GM23338 (cell line): ENCODE measurements around the gene RHOBTB3. TPM values are rescaled to one million over a fixed set of nuclear protein-coding genes. Genes with fewer than 3 reads are reported as not detected.

Source experiments
- ATAC-seq: fragments of 200-7000 bp; cut with Tn5 transposase; 3 replicates; pipeline ENCODE4 v1.9.1; 2020
- DNase-seq: peaks from one replicate; pipeline ENCODE4 v3.0.0-alpha.2; 2015; ENCODE audit warnings: low spot score
- H2AFZ ChIP-seq: fragments of 200-600 bp; sonication (generic); 2 replicates; pipeline ENCODE4 v1.8.0; 2016; ENCODE audit warnings: antibody characterized with exemption, mild to moderate bottlenecking, moderate library complexity
- H3F3A ChIP-seq: fragments of 200-600 bp; sonication (generic); replicated peaks from 2 replicates; pipeline ENCODE4 v1.8.0; 2017; ENCODE audit warnings: antibody characterized with exemption, mixed run types, low read depth
- H3K27ac ChIP-seq: fragments of 200-600 bp; sonication (generic); 2 replicates; pipeline ENCODE4 v1.6.1; 2016; ENCODE audit warnings: low read depth
- H3K27me3 ChIP-seq: fragments of 200-600 bp; sonication (generic); 2 replicates; pipeline ENCODE4 v1.8.0; 2016; ENCODE audit warnings: mild to moderate bottlenecking, mixed run types, moderate library complexity; ENCODE audit not compliant: insufficient read depth
- H3K36me3 ChIP-seq: fragments of 200-600 bp; sonication (generic); 2 replicates; pipeline ENCODE4 v1.8.0; 2016; ENCODE audit warnings: mild to moderate bottlenecking; ENCODE audit not compliant: insufficient read depth
- H3K4me1 ChIP-seq: fragments of 200-600 bp; sonication (generic); 2 replicates; pipeline ENCODE4 v1.8.0; 2016; ENCODE audit warnings: mild to moderate bottlenecking, moderate library complexity; ENCODE audit not compliant: insufficient read depth
- H3K4me2 ChIP-seq: fragments of 200-600 bp; sonication (generic); 2 replicates; pipeline ENCODE4 v1.7.1; 2017; ENCODE audit warnings: mixed run types
- H3K4me3 ChIP-seq: fragments of 200-600 bp; sonication (generic); 2 replicates; pipeline ENCODE4 v1.6.1; 2016; ENCODE audit warnings: mixed run types
- H3K79me2 ChIP-seq: fragments of 200-600 bp; sonication (generic); replicated peaks from 2 replicates; pipeline ENCODE4 v1.8.0; 2017; ENCODE audit warnings: mild to moderate bottlenecking; ENCODE audit not compliant: insufficient read depth
- H3K9me2 ChIP-seq: fragments of 200-600 bp; sonication (generic); 2 replicates; pipeline ENCODE4 v1.8.0; 2017; ENCODE audit not compliant: insufficient read depth
- H4K20me1 ChIP-seq: fragments of 200-600 bp; sonication (generic); replicated peaks from 2 replicates; pipeline ENCODE4 v1.8.0; 2017; ENCODE audit warnings: mild to moderate bottlenecking; ENCODE audit not compliant: insufficient read depth
- H3K27ac Mint-ChIP-seq: 2 replicates; pipeline ENCODE4 v1.8.0; 2020; ENCODE audit warnings: inconsistent platforms, mild to moderate bottlenecking, moderate library complexity, mixed read lengths
- H3K27me3 Mint-ChIP-seq: 3 replicates; pipeline ENCODE4 v1.8.0; 2022; ENCODE audit warnings: low read depth, mild to moderate bottlenecking, moderate library complexity, mixed read lengths, inconsistent platforms; ENCODE audit not compliant: insufficient read depth, poor library complexity
- H3K36me3 Mint-ChIP-seq: 3 replicates; pipeline ENCODE4 v1.8.0; 2021; ENCODE audit warnings: low read depth, mild to moderate bottlenecking, inconsistent platforms, moderate library complexity, mixed read lengths
- H3K4me1 Mint-ChIP-seq: 3 replicates; pipeline ENCODE4 v1.8.0; 2020; ENCODE audit warnings: mild to moderate bottlenecking, inconsistent platforms, mixed read lengths
- H3K4me3 Mint-ChIP-seq: 3 replicates; pipeline ENCODE4 v1.8.0; 2021; ENCODE audit warnings: moderate library complexity, mild to moderate bottlenecking, inconsistent platforms, mixed read lengths
- H3K9me3 Mint-ChIP-seq: 3 replicates; pipeline ENCODE4 v1.8.0; 2020; ENCODE audit warnings: moderate library complexity, mild to moderate bottlenecking, inconsistent platforms, mixed read lengths
- CREB1 ChIP-seq: fragments of 250-450 bp; sonication (Bioruptor Pico); IDR thresholded peaks from 2 replicates; pipeline ENCODE4 v1.5.0; 2020; ENCODE audit warnings: low read depth, mild to moderate bottlenecking, moderate library complexity
- EZH2 ChIP-seq: fragments of 200-600 bp; sonication (generic); IDR thresholded peaks from one replicate; pipeline ENCODE4 v1.8.0; 2017; ENCODE audit warnings: antibody characterized with exemption, mild to moderate bottlenecking, low read depth; ENCODE audit not compliant: unreplicated experiment
- EZH2phosphoT487 ChIP-seq: fragments of 200-600 bp; sonication (generic); IDR thresholded peaks from one replicate; pipeline ENCODE4 v1.8.1; 2018; ENCODE audit warnings: antibody characterized with exemption; ENCODE audit not compliant: unreplicated experiment
- JUNB ChIP-seq: IDR thresholded peaks from one replicate; pipeline ENCODE4 v1.6.1; 2016; ENCODE audit warnings: antibody characterized with exemption; ENCODE audit not compliant: unreplicated experiment
- NANOG ChIP-seq: IDR thresholded peaks from 2 replicates; pipeline ENCODE4 v1.6.1; 2016; ENCODE audit warnings: antibody characterized with exemption, borderline replicate concordance
- POLR2AphosphoS5 ChIP-seq: IDR thresholded peaks from 2 replicates; pipeline ENCODE4 v1.6.1; 2016; ENCODE audit warnings: antibody characterized with exemption, low read depth
- STAT1 ChIP-seq: IDR thresholded peaks from one replicate; pipeline ENCODE4 v1.6.1; 2016; ENCODE audit warnings: antibody characterized with exemption; ENCODE audit not compliant: unreplicated experiment
- ZNF114 ChIP-seq: fragments of 250-450 bp; sonication (Bioruptor Pico); IDR thresholded peaks from 2 replicates; pipeline ENCODE4 v1.5.0; 2020; ENCODE audit warnings: mild to moderate bottlenecking, moderate library complexity
- ZNF331 ChIP-seq: fragments of 250-450 bp; sonication (Bioruptor Pico); IDR thresholded peaks from 2 replicates; pipeline ENCODE4 v1.5.0; 2020; ENCODE audit warnings: low read depth, mild to moderate bottlenecking, moderate library complexity
- polyA plus RNA-seq: library from polyadenylated mRNA; unstranded; fragments of >200 nt; fragmentation: Nextera tagmentation; extraction: Ambion mirVana; gene quantifications from 2 replicates; pipeline ENCODE4 v1.2.1, GENCODE V29; 2016
- total RNA-seq: library from RNA; depleted of rRNA; stranded (reverse); fragments of >200 nt; shearing (Covaris generic); gene quantifications from 2 replicates; pipeline ENCODE4 v1.2.3, GENCODE V29; 2014
- TF ChIP-seq, protein P1 (sequence below), 2 experiments: fragments of 200-600 bp in 1 of 2; sonication (generic) in 1 of 2; conservative IDR thresholded peaks; 2 replicates each; pipeline versions ENCODE4 v1.5.1 to v1.6.1; 2016 to 2017; ENCODE audit warnings: antibody characterized with exemption in 2 of 2, low read depth in 2 of 2, mild to moderate bottlenecking in 2 of 2, moderate library complexity in 1 of 2
- TF ChIP-seq, protein P2 (sequence below): fragments of 250-450 bp; sonication (Bioruptor Pico); IDR thresholded peaks from 2 replicates; pipeline ENCODE4 v1.5.0; 2020; ENCODE audit warnings: mild to moderate bottlenecking, moderate library complexity
- TF ChIP-seq, protein P3 (sequence below): IDR thresholded peaks from one replicate; pipeline ENCODE4 v1.6.1; 2018; ENCODE audit warnings: antibody characterized with exemption; ENCODE audit not compliant: unreplicated experiment
- TF ChIP-seq, protein P4 (sequence below): IDR thresholded peaks from 2 replicates; pipeline ENCODE4 v1.6.1; 2016; ENCODE audit warnings: antibody characterized with exemption

RHOBTB3 gene
- total and polyA plus RNA-seq, 2 experiments from 2014 or later: 10.0 to 13.4 TPM

DNA sequence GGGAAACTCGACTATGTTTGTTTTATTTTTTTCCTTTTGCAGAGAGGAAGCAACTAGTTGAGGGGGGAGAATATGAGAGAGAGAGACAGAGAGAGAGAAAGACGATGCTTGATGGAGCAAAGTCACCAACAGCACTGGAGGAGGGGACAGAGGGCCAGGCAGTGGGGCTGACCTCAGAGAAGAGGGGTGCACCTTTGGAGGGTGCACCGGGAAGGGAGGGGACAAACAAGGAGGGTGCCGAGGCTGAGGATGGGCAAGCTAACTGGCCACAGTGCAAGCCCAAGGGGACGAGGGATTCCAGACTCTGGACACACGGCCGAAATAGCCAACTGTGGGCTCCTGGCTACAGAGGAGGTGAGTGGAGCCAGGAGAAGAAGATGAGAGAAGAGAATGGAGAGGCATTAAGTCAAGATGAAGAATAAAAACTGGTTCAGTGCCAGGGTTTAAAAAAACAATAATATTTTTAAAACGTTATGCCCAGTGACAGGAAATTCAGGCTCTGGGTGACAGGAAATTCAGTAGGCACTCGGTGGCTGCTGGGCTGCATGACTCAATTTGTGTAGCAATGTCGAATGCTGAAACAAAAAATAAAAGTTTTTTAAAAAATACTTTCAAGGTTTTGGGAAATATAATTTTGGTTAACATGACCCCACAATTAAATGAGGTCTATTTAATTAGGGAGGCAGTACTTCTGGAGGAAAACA, 104.7 kb downstream of the RHOBTB3 start:
- no peak overlapping the region for H3K4me3 ChIP-seq
- no peaks in the 10 kb centered on the region for H3K36me3 Mint-ChIP-seq

More for the DNA sequence above, 104.7 kb downstream of the RHOBTB3 start:
- no peaks in the 10 kb centered on the region; the same call in 1 of the 2 replicates for H3K27me3 ChIP-seq
- 0 out of 2 replicates have a peak, but pooled peaks cover 3% of the 10 kb centered on the region for H3K4me1 ChIP-seq
- no peaks in the 10 kb centered on the region for H3K36me3 ChIP-seq
- peak overlapping the region; percentile 91 for H2AFZ ChIP-seq
- peaks cover 8% of the 10 kb centered on the region; the same call in 1 of the 2 replicates for H3K9me2 ChIP-seq
- no peaks in the 10 kb centered on the region for H3F3A ChIP-seq
- Mint-ChIP-seq H3K27me3 (peaks cover 5% of the 10 kb centered on the region), H3K27ac (no peak overlapping the region), H3K9me3 (no peaks in the 10 kb centered on the region), H3K4me3 (no peak overlapping the region; the same call in 2 of the 3 replicates), H3K4me1 (peaks cover 11% of the 10 kb centered on the region)
- no peak for ATAC-seq
- no peak overlapping the region for H3K4me2 ChIP-seq
- no peaks in the 10 kb centered on the region for H4K20me1 ChIP-seq
- H3K79me2 ChIP-seq: no peaks in the 10 kb centered on the region
- no peak overlapping the region for H3K27ac ChIP-seq
- TF ChIP-seq POLR2AphosphoS5: no peak
- TF ChIP-seq, protein P1, sequence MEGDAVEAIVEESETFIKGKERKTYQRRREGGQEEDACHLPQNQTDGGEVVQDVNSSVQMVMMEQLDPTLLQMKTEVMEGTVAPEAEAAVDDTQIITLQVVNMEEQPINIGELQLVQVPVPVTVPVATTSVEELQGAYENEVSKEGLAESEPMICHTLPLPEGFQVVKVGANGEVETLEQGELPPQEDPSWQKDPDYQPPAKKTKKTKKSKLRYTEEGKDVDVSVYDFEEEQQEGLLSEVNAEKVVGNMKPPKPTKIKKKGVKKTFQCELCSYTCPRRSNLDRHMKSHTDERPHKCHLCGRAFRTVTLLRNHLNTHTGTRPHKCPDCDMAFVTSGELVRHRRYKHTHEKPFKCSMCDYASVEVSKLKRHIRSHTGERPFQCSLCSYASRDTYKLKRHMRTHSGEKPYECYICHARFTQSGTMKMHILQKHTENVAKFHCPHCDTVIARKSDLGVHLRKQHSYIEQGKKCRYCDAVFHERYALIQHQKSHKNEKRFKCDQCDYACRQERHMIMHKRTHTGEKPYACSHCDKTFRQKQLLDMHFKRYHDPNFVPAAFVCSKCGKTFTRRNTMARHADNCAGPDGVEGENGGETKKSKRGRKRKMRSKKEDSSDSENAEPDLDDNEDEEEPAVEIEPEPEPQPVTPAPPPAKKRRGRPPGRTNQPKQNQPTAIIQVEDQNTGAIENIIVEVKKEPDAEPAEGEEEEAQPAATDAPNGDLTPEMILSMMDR (conservative IDR thresholded peaks at IDR 0.05; ENCODE audit: low read depth in 2 of 2): no peak
- TF ChIP-seq STAT1: no peak
- TF ChIP-seq ZNF331 (CRISPR knock-in tag): no peak
- no peak for TF ChIP-seq EZH2
- TF ChIP-seq, protein P2, sequence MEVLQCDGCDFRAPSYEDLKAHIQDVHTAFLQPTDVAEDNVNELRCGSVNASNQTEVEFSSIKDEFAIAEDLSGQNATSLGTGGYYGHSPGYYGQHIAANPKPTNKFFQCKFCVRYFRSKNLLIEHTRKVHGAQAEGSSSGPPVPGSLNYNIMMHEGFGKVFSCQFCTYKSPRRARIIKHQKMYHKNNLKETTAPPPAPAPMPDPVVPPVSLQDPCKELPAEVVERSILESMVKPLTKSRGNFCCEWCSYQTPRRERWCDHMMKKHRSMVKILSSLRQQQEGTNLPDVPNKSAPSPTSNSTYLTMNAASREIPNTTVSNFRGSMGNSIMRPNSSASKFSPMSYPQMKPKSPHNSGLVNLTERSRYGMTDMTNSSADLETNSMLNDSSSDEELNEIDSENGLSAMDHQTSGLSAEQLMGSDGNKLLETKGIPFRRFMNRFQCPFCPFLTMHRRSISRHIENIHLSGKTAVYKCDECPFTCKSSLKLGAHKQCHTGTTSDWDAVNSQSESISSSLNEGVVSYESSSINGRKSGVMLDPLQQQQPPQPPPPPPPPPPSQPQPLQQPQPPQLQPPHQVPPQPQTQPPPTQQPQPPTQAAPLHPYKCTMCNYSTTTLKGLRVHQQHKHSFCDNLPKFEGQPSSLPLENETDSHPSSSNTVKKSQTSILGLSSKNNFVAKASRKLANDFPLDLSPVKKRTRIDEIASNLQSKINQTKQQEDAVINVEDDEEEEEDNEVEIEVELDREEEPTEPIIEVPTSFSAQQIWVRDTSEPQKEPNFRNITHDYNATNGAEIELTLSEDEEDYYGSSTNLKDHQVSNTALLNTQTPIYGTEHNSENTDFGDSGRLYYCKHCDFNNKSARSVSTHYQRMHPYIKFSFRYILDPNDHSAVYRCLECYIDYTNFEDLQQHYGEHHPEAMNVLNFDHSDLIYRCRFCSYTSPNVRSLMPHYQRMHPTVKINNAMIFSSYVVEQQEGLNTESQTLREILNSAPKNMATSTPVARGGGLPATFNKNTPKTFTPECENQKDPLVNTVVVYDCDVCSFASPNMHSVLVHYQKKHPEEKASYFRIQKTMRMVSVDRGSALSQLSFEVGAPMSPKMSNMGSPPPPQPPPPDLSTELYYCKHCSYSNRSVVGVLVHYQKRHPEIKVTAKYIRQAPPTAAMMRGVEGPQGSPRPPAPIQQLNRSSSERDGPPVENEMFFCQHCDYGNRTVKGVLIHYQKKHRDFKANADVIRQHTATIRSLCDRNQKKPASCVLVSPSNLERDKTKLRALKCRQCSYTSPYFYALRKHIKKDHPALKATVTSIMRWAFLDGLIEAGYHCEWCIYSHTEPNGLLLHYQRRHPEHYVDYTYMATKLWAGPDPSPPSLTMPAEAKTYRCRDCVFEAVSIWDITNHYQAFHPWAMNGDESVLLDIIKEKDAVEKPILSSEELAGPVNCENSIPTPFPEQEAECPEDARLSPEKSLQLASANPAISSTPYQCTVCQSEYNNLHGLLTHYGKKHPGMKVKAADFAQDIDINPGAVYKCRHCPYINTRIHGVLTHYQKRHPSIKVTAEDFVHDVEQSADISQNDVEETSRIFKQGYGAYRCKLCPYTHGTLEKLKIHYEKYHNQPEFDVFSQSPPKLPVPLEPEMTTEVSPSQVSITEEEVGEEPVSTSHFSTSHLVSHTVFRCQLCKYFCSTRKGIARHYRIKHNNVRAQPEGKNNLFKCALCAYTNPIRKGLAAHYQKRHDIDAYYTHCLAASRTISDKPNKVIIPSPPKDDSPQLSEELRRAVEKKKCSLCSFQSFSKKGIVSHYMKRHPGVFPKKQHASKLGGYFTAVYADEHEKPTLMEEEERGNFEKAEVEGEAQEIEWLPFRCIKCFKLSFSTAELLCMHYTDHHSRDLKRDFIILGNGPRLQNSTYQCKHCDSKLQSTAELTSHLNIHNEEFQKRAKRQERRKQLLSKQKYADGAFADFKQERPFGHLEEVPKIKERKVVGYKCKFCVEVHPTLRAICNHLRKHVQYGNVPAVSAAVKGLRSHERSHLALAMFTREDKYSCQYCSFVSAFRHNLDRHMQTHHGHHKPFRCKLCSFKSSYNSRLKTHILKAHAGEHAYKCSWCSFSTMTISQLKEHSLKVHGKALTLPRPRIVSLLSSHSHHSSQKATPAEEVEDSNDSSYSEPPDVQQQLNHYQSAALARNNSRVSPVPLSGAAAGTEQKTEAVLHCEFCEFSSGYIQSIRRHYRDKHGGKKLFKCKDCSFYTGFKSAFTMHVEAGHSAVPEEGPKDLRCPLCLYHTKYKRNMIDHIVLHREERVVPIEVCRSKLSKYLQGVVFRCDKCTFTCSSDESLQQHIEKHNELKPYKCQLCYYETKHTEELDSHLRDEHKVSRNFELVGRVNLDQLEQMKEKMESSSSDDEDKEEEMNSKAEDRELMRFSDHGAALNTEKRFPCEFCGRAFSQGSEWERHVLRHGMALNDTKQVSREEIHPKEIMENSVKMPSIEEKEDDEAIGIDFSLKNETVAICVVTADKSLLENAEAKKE (CRISPR knock-in tag): no peak
- TF ChIP-seq, protein P3, sequence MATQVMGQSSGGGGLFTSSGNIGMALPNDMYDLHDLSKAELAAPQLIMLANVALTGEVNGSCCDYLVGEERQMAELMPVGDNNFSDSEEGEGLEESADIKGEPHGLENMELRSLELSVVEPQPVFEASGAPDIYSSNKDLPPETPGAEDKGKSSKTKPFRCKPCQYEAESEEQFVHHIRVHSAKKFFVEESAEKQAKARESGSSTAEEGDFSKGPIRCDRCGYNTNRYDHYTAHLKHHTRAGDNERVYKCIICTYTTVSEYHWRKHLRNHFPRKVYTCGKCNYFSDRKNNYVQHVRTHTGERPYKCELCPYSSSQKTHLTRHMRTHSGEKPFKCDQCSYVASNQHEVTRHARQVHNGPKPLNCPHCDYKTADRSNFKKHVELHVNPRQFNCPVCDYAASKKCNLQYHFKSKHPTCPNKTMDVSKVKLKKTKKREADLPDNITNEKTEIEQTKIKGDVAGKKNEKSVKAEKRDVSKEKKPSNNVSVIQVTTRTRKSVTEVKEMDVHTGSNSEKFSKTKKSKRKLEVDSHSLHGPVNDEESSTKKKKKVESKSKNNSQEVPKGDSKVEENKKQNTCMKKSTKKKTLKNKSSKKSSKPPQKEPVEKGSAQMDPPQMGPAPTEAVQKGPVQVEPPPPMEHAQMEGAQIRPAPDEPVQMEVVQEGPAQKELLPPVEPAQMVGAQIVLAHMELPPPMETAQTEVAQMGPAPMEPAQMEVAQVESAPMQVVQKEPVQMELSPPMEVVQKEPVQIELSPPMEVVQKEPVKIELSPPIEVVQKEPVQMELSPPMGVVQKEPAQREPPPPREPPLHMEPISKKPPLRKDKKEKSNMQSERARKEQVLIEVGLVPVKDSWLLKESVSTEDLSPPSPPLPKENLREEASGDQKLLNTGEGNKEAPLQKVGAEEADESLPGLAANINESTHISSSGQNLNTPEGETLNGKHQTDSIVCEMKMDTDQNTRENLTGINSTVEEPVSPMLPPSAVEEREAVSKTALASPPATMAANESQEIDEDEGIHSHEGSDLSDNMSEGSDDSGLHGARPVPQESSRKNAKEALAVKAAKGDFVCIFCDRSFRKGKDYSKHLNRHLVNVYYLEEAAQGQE: no peak
- no peak for TF ChIP-seq ZNF114
- no peak for TF ChIP-seq EZH2phosphoT487
- TF ChIP-seq NANOG: no peak
- TF ChIP-seq, protein P4, sequence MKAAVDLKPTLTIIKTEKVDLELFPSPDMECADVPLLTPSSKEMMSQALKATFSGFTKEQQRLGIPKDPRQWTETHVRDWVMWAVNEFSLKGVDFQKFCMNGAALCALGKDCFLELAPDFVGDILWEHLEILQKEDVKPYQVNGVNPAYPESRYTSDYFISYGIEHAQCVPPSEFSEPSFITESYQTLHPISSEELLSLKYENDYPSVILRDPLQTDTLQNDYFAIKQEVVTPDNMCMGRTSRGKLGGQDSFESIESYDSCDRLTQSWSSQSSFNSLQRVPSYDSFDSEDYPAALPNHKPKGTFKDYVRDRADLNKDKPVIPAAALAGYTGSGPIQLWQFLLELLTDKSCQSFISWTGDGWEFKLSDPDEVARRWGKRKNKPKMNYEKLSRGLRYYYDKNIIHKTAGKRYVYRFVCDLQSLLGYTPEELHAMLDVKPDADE: no peak
- no peak for TF ChIP-seq JUNB
- no peak for TF ChIP-seq CREB1 (CRISPR knock-in tag)
- DNase-seq: no peak
